Tongue (tissue), 2 donors: Measurements from ENCODE around the gene PNMA6A. TPM values are rescaled to one million over a fixed set of nuclear protein-coding genes. Genes with fewer than 3 reads are reported as not detected.
"Not testable (repeated sequence)": the region's sequence is repeated elsewhere in the genome, so short reads cannot be mapped to it uniquely, and the experiment has no call there.

ENCODE experiments used
- DNase-seq: peaks from one replicate; pipeline ENCODE4 v3.0.0-alpha.2; 2015
- total RNA-seq: library from RNA; depleted of rRNA; stranded (reverse); fragments of >200 nt; gene quantifications from one replicate; pipeline ENCODE4 v1.2.3, GENCODE V29; 2014

Gene PNMA6A
- total RNA-seq = 2.1 TPM

DNA sequence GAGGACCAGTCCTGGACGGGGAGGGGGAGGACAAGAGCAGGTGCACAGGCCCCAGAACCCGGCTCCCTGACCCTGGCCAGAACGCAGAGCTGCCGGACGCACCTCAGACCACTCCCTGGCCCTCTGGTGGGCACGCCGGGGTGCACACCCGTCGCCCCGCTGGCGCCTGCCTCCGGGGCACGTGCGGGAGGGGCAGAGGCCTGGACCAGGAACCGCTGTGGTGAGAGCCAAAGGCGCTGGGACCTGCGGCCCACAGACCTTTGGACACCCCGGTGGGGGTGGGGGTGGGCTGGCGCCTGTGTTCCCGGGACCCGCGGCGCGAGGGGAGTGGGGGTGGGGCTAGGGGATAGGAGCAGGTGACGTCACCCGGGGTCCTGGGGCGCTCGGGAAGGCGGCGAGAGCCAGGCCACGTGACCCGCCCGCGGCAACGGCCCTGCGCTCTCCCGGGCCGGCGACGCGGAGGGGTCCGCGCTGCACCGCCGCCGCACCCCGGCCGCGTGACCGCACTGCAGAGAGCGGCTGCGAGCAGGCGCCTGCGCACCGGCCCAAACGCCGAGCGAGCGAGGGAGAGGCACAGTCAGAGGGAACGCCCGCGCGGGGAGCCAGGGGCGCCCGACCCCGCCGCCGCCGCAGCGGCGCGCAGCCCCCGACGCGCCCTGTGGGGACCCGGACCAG, at the start of gene PNMA6A:
Gene PNMA6A, plus strand, starts transcription at position 546 of the 675 bp plus-strand sequence. CDS start 609 bp downstream, outside the sequence.
- not testable (repeated sequence) for DNase-seq

DNA sequence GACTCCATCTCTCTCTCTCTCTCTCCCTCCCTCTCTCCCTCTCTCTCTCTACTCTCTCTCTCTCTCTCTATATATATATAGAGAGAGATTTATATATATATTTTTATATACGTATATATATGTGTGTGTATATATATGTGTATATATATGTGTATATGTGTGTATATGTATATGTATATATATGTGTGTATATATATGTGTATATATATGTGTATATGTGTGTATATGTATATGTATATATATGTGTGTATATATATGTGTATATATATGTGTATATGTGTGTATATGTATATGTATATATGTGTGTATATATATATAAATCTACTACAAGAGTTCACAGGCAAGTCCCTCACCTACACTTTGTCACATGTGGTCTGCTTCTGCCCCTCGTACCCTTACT, 45.8 kb upstream of the PNMA6A start:
- DNase-seq = not testable (repeated sequence)

DNA sequence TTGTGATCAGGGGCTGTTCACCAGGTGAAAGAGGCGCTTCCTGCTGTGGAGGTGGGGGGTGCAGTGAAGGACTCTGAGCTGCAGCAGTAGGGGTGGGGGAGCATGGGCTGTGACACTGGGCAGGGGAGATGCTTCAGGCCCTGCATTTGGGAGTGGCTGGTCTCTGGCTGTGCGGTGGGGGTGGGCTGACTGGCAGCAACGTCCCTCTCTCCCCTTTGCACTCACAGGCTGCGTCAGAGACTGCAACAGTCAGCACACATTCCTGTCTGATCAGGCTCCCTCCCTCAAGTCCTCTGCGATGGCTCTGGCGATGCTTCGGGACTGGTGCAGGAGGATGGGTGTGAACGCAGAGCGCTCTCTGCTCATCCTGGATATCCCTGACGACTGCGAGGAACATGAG, 43.8 kb upstream of the PNMA6A start:
- not testable (repeated sequence) for DNase-seq

DNA sequence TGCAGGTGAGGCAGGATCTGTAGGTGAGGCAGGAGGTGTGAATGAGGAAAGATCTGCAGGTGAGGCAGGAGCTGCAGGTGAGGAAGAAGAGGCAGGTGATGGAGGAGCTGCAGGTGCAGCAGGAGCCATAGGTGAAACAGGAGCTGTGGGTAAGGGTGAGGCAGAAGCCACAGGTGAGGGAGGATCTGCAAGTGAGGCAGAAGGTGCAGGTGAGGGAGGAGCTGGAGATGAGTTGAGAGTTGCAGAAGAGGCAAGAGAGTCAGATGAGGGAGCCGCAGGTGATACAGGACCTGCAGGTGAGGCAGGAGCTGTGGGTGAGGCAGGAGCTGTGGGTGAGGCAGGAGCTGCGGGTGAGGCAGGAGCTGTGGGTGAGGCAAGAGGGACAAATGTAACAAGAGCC, 43.1 kb upstream of the PNMA6A start:
- DNase-seq = no peak

DNA sequence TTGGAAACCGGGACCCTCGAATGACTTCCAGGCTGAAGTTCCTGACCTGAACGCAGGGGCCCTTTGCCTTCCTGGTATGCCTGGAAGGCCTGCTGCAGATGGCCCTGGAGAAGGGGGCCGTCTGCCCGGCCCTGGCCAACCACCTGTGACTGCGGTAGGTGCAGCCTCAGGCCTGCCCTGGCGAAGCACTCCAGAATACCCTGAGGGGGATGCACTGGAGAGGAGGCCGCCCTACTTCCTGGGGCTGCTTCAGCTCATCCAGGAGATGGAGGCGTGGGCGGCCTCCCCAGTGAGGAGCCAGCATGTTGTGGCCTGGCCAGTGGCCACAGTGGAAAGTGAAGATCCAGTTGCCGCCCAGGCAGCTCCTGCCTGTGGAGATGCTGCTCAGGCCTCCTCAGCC, 42.4 kb upstream of the PNMA6A start:
- DNase-seq = no peak

DNA sequence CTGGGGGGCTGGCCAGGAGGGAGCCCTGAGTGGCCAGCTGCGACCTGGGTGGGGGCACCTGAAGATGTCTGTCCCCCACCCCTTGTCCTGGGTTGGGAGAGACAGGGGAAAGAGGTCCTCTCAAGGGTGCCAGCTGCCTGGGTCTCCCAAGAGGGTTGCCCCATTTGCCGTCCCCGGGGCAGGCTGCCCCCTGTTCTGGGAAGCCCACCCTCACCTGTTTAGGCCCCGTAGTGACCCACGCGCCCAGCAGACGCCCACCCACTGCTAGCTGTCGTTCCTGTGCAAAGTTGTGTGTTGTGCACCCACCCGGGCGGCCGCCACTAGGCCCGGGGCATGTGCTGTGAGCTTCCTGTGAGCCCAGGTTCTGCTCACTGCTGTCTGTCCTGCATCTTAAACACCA, 41.5 kb upstream of the PNMA6A start:
- no peak for DNase-seq

DNA sequence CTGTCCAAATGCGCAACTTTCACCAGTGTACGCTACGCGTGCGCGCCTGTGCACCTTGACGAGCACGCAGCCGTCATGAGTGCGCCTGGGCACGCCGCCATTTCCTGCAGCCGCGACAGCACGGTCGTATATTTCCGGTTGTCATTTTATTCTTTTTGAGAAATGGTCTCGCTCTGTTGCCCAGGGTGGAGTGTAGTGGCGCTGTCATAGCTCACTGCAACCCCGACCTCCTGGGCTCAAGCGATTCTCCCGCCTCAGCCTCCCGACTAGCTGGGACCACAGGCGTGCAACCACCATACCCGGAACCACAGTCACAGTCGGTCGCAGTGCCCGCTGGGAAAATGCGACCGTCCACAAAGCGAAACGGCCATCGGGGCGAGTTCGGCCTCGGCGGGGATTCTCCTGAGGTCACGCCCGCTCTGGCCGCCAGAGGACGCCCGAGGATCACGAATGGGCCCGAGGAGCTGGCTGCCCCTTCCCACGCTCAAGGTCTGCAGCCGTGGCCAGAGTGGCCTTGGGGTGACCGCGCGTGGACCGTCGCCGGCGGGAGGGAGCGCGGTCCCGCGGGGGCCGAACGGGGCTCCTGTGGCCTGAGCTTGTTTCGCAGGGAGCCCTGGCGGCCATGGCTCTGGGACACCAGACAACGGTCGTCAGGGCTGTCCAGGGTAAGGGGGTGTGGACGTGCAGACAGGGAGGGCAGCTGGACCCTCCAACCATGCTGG, 39.7 kb upstream of the PNMA6A start:
- DNase-seq = peak; percentile 70

DNA sequence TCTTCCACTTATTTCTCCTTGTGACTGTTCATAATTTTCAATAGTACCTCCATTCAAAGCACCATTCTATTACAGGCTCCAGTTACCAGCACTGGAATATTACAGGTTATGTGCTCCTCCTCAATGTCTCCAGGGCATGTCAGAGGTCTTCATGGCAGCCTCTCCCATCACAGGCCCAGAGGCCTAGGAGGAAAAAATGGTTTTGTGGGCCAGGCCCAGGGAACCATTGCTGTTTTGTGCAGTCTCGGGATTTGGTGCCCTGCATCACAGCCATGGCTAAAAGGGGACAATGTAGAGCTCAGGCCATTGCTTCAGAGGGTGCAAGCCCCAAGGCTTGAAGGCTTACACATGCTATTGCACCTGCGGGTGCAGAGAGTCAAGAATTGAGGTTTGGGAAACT, 23.2 kb upstream of the PNMA6A start:
- DNase-seq = no peak

DNA sequence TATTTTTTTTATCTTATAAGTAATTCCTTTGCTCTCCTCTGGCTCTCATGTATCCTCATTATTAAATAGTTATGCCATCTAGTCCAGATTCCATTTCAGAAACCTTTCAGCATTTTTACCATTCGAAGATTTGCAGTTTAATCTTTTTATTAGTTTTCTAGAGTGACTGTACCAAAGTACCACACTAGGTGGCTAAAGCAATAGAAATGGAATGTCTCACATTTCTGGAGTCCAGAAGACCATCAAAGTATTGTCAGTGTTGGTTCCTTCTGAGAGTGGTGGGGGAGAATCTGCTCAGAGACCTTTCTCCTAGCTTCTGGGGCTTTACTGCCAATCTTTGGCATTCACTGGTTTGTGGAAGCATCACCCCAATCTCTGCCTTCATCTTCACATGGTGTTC, 19.7 kb upstream of the PNMA6A start:
- no peak for DNase-seq

DNA sequence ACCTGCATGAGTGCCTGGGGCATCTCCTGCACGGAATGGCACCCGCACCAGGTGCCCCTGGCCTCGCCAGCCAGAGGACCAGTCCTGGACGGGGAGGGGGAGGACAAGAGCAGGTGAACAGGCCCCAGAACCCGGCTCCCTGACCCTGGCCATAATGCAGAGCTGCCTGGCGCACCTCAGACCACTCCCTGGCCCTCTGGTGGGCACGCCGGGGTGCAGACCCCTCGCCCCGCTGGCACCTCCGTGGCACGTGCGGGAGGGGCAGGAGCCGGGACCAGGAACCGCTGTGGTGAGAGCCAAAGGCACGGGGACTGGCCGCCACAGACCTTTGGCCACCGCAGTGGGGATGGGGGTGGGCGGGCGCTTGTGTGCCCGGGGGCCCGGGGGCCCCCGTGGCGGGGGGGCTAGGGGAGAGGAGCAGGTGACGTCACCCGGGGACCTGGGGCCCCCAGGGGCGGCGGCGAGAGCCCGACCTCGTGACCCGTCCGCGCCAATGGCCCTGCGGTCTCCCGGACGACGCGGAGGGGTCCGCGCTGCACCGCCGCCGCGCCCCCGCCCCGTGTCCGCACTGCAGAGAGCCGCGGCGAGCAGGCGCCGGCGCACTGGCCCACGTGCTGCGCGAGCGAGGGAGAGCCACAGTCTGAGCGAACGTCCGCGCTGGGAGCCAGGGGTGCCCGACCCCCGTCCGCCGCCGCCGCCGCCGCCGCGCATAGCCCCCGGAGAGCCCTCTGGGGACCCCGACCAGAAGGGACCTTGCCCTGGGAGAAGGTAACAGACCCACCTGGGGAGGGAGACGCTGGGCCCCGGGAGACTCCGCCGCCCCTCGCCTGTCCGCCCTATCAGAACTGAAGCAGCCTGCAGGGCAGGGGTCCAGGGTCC, 16.1 kb upstream of the PNMA6A start, which contains the start of gene PNMA3:
Gene PNMA3, plus strand, starts transcription at position 600 of the 879 bp plus-strand sequence. CDS start 586 bp downstream, outside the sequence.
- DNase-seq = peak; percentile 34

DNA sequence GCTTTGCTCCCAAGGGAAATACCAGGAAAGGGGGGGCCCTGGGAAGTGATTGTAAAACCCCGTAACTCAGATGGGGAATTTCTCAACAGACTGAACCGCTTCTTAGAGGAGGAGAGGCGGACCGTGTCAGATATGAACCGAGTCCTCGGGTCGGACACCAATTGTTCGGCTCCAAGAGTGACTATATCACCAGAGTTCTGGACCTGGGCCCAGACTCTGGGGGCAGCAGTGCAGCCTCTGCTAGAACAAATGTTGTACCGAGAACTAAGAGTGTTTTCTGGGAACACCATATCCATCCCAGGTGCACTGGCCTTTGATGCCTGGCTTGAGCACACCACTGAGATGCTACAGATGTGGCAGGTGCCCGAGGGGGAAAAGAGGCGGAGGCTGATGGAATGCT, 15.0 kb upstream of the PNMA6A start:
- no peak for DNase-seq

DNA sequence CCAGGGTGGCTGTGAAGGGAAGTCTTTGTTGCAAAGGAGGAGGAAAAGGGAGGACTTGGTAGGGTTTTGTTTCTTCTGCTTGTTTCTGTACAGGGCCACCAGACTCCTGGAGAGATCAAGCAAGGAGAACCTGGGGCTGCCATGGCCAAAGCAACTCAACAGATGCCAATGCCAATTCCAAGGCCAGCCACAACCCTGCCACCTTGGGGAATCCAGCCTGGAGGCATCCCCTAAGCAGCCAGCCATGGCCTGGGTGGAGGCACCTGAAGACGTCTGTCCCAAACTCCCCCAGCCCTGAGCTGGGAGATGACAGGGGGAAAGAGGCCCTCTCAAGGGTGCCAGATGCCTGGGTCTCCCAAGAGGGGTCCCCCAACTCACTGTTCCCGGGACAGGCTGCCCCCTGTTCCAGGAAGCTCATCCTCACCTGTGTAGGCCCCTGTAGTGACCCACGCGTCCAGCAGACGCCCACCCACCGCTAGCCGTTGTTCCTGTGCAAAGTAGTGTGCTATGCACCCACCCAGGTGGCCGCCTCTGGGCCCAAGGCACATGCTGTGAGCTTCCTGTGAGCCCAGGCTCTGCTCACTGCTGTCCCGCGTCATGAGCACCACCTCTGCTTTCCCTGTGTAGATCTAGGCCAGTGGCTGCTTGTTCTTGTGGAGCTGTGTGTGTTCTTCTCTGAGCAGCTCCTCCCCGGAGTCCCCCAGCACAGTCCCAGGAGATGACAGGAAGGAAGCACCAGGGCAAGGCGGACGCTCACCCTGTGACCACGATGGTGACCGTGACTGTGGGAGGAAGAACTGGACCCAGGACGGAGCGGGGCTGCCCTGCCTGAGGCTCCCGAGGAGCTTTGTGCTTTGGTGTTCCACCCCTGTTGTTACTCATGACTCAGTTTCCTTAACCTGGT, 12.8 kb upstream of the PNMA6A start:
- no peak for DNase-seq

DNA sequence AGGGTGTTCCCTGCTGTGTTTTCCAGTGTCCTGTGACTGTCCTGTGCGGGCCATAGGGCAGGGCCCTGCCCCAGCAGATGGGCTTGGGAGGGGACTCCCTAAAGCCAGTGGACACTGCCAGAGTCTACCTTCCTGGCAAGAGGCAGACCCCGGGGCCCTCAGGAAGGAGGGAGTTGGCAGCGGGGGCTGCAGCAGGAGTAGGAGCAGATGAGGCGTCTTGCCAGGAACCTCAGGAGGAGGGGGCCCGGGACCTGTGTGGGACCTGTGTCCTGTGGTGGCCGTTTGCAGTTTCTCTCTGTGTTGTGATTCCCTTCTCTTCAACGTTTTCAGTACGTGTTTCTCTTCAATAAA, 12.2 kb upstream of the PNMA6A start:
- DNase-seq = no peak

DNA sequence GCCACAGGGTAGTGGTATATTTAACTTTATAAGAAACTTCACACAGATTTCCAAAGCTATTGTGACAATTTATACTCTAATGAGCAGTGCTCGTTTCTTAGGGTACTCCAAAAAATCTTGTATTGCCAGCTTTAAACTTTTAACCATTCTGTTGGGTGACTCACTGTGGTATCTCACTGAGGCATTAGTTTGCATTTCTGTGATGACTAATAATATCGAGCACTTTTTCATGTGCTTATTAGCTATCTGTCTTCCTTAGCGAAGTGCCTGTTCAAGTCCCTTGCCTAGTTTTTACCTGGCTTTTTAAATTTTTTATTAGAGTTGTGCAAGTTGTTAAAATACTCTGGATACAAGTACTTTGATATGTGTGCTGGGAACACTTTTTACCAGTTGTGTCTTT, 10.5 kb upstream of the PNMA6A start:
- no peak for DNase-seq

DNA sequence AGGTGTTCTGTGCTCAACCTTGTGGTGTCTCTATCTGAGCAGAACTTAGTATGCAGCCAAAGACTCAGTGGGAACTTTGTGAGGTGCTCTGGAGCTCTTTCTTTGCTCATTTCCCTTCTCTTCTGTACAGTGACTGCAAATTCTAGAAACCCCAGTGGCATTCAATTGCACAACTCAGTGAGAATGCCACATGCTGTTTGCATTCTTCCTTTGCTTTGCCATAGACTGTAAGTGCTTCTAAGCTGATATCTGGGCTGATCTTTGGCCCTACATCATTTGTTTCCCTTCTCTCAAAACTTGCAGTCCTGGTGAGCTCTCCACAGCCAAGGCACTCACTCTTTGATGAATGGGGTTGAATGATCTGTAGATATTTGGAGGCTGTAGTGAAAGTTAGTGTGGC, 8.9 kb upstream of the PNMA6A start:
- DNase-seq = no peak

DNA sequence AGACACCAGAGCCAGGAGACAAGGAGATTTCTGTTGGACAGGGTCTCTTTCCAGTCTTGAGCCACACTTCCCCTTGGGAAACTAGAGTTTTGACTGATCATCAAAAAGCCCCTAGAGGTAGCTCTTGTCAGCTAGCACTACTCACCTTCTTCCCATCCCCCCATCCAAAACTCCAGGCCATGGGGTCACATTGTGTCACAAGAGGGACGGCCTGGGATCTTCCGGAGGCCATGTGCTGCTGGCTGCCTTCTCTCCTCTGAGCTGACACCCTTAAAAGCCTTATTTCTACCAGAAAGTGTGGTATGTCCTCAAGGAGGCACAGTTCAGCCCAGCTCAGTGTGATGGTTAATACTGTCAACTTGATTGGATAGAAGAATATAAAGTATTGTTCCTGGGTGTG, 8.2 kb upstream of the PNMA6A start:
- no peak for DNase-seq

DNA sequence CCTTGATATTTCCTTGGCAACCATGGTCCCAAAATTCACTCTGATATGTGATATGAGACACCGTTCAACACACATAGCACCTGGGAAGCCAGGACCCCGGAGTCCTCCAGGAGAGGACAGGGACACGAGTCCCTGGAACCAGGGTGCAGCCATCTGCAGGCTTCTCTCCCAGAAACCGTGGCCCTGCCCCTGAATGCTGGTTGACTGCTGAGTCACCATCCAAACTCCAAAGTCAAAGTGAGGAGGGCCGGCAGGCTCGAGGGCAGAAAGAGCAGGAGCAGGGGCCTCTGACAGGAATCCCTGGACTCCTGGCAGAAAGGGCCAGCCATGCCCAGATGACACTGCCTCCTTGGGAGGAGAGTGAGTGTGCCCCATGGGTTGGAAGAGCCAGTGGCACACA, 6.9 kb upstream of the PNMA6A start:
- DNase-seq = no peak

DNA sequence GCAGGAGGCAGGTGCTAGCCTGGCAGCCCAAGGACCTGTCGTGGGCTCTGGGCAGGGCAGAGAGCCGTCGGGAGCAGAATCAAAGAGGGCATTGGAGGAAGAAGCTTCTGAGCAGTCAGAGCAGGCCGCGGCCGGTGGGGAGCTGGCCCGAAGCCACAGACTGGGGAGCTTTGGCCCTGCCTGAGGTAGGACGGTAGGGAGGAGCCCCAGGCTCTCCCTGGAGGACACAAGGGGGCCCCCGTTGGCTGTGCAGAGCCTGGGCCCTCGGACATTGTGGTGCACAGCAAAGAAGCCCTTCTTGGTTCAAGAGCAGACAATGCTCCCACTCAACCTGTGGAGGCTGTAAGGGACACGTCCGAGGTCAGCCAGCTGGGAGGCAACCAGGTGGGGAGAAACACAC, 5.9 kb upstream of the PNMA6A start:
- not testable (repeated sequence) for DNase-seq

DNA sequence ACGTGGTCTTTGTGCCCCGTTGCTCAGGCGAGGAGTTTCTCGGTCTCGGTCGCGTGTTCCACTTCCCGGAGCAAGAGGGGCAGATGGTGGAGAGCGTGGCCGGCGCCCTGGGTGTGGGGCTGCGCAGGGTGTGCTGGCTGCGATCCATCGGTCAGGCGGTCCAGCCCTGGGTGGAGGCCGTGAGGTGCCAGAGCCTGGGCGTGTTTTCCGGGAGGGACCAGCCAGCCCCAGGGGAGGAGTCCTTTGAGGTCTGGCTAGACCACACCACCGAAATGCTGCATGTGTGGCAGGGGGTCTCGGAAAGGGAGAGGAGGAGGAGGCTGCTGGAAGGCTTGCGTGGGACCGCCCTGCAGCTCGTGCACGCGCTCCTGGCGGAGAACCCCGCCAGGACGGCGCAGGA, 1.1 kb downstream of the PNMA6A start:
- DNase-seq = not testable (repeated sequence)

DNA sequence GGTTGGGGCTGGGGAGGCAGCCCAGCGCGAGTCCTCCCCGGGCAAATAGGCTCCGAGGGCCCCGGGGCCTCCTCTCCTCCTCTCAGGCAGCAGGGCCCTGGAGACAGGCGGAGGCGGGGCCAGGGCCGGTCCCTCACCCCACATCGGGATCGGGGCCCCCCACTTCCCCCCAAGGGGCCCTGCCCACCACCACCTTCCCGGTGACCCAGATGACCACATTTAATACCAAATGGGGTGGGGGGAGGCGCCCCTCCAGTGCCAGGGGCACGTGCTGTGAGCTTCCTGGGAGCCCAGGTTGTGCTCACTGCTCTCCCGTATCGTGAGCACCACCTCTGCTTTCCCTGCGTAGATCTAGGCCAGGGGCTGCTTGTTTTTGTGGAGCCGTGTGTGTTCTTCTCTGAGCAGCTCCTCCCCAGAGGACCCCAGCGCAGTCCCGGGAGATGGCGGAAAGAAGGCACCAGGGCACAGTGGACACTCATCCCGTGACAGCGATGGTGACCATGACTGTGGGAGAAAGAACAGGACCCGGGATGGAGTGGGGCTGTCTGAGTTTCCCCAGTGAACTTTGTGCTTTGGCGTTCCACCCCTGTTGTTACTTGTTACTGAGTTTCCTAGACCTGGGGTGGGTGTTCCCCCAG, 2.1 kb downstream of the PNMA6A start:
- DNase-seq = no peak

DNA sequence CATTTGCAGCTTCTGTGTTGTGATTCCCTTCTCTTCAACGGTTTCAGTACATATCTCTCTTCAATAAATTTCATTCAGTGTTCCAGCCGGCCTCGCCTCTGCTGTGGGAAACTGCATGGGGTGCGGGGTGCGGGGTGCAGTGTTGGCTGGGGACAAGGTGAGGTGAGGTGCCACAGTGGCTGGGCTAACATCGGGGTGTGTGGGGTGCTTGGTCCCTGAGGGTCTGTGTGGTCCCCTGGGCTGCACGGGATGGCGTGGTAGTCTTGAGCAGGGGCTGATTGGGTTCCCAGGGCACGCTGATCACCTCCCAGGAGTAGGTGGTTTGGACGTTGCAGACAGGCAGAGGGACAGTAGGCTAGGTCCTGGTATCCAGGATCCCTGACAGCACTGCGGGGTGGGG, 2.7 kb downstream of the PNMA6A start:
- no peak for DNase-seq
